Stimulated activated CD8-positive, alpha-beta memory T cell treated with anti-CD3 and anti-CD28 coated beads, Interleukin-7, amount 100 ng/mL, for 48 hours (primary cell): ENCODE results near the gene RNF123.

Experiments used
- DNase-seq, 2 donors: peaks; one replicate each; pipeline ENCODE4 v3.0.0-alpha.2; 2020; ENCODE audit warnings: low read depth in 1 of 2; ENCODE audit errors: extremely low read depth in 1 of 2

The RNF123 gene

DNA sequence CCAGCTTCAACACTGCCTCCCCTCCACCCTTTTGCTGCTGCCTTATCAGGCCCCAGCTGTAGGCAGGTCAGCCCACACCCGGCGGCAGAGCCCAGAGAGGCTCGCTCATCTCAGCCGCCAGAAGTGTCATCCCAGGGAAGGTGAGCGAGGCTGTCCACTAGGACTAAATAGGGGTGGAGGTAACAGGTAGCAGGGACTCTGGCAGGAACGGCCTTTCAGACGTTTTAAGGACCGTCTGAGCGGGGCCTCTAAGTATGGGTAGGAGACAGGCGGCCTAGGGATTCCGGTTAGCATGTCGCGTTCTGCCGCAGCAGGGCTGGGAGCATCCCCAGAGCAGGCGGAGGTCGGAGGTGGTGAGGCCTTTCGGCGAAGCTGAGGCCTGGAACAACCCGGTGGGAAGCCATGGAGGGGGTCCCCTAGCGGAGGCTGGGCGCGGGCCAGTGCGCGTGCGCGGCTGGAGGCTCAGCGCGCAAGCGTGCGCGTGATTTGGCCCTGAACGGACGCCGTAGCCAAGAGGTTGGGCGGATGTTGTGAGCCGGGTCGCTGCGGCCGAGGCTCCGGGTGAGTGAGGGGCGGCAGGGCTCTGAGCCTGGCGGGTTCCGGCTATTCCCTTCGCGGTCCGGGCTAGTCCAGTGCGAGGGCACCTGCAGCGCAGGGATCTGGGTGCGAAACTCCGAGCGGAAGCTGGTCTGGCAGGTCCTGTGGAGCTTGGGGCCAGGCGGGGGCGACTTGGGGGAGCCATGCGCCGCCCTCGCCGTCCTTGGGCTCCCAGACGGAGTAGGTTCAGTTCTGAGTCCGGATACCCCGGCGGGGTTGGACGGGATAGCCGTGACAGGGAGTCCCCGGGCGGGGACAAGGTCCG, at the start of gene RNF123, which contains the start of gene MST1:
Gene RNF123, plus strand, starts transcription at position 512 of the 862 bp plus-strand sequence. CDS start 1,609 bp downstream, outside the sequence.
Gene MST1, minus strand, starts transcription at position 429 of the 862 bp plus-strand sequence. CDS start 783 bp downstream, outside the sequence.
- peak; percentile 82 to 85 for DNase-seq

GRCh38 chr3:49641292-49641691, 48.1 kb upstream of the RNF123 start:
- DNase-seq, result no peak

- DNase-seq, result no peak
Measured at GRCh38 chr3:49641921-49642707, 47.2 kb upstream of the RNF123 start.

- DNase-seq, result no peak
Measured at GRCh38 chr3:49642708-49643145, 46.6 kb upstream of the RNF123 start.

DNA sequence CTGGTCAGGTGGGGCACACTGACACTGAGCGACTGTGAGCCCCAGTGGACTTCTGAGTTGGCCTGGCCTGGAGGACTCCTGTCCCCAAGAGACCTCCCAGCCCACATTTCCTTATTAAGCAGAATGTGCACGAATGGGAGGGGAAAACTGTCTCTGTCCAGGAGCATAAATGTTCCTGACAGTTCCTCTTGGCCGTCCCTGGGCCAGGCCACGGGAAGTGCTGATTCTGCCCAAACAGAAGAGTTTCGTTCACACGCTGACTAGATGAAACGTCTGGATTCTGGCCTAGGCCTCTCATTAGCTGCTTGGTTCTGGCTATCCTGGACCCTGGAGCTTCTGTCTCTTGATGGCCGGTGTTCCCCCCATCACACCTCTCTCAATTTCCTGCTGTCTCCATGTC, 44.7 kb upstream of the RNF123 start:
- no peak for DNase-seq

- no peak for DNase-seq
Measured at GRCh38 chr3:49646236-49646635, 43.1 kb upstream of the RNF123 start.

DNA sequence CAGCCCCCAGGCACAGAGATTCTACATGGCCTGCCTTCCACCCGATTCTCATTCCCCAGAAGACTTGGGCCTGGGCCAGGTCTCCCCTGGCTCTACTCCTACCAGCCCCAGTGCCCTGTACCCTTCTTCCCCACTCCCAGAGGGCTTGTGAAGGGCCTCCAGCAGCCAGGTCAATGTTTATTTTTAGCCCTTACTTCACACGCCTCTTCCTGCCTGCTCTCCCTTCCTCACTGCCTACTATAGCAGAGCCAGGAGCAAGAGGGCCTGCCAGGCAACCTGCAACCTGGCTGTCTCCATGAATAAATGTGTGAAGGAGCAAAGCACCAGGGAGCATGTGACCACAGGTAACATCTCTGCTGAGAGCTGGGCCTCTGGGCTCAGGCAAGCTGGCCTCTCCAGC, 41.6 kb upstream of the RNF123 start:
- DNase-seq, result no peak

DNA sequence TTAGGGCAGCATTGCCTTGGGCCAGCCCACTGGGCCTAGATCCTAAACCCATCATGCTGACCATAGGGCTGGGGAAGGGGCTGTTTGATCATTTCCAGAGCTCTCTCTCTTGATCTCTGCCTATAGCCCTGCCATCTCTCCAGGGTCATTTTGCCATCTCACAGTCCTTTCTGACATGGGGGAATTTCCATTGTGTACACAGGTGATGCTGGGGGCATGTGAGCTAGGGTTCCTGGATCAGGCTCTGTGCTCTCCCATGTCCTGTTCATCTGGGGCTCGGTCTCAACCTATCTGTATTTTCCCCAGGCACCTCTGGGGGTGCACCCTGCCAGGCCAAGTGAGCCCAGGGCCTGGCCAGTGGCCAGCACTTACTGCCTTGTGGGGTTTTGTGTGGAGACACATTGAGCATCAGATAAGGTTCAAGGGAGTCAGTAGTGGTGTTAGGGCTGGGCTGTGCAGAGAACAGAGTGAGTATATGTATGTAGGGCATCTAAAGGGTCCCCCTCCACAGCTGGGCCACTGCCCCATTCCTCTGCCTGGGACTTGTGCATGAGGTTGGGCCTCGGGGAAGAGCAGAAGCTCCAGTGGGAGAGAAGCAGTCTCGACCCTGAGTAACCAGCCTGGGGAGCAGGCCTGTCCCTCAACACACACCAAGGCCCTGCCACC, 40.9 kb upstream of the RNF123 start:
- DNase-seq, result no peak

- DNase-seq, result no peak
Measured at GRCh38 chr3:49649576-49649975, 39.8 kb upstream of the RNF123 start.

GRCh38 chr3:49650177-49650576, 39.2 kb upstream of the RNF123 start:
- no peak for DNase-seq

- DNase-seq, result no peak
Measured at GRCh38 chr3:49650637-49651036, 38.7 kb upstream of the RNF123 start.

- DNase-seq, result no peak
Measured at GRCh38 chr3:49652218-49652902, 37.0 kb upstream of the RNF123 start.

- DNase-seq, result no peak
Measured at GRCh38 chr3:49652903-49653415, 36.4 kb upstream of the RNF123 start.

- no peak for DNase-seq
Measured at GRCh38 chr3:49653621-49654020, 35.7 kb upstream of the RNF123 start.

DNA sequence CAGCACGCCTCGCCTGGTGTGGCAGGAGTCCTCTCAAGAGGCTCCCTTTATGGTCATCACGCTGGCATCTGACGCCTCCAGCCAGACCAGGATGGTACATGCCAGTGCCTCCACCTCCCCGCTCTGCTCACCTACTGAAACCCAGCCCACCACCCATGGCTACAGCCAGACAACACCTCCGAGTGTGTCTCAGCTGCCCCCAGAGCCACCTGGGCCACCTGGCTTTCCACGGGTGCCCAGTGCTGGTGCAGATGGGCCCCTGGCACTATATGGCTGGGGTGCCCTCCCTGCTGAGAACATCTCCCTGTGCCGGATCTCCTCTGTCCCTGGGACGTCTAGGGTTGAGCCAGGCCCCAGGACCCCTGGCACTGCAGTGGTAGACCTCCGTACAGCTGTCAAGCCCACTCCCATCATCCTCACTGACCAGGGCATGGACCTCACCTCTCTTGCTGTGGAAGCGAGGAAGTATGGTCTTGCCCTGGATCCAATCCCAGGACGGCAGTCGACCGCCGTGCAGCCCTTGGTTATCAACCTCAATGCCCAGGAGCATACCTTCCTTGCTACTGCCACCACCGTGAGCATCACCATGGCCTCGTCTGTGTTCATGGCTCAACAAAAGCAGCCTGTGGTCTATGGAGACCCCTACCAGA, 35.1 kb upstream of the RNF123 start:
- DNase-seq, result no peak

GRCh38 chr3:49654955-49655556, 34.3 kb upstream of the RNF123 start:
- no peak for DNase-seq

GRCh38 chr3:49655731-49656285, 33.5 kb upstream of the RNF123 start:
- no peak for DNase-seq

- no peak for DNase-seq
Measured at GRCh38 chr3:49656541-49657112, 32.7 kb upstream of the RNF123 start.
